Uterus (tissue), 2 donors: ENCODE results near the gene ARHGAP27.

ENCODE experiments used
- CTCF ChIP-seq, 4 experiments: fragments of 200-600 bp in 2 of 4; fragments of 450-650 bp in 2 of 4; sonication (generic) in 2 of 4; IDR thresholded peaks; one replicate each; pipeline ENCODE4 v1.5.1; 2016 to 2019; ENCODE audit warnings: antibody characterized with exemption in 4 of 4, mild to moderate bottlenecking in 2 of 4, moderate library complexity in 1 of 4
- POLR2A ChIP-seq, 2 donors: fragments of 450-650 bp; IDR thresholded peaks; one replicate each; pipeline ENCODE4 v1.6.1; 2016; ENCODE audit warnings: antibody characterized with exemption in 2 of 2, mild to moderate bottlenecking in 1 of 2, moderate library complexity in 1 of 2

- TF ChIP-seq CTCF (IDR thresholded peaks at IDR 0.05): no peak
- TF ChIP-seq POLR2A (IDR thresholded peaks at IDR 0.05): no peak
Observed at GRCh38 chr17:45440161-45440778, 7.6 kb upstream of the ARHGAP27 start.
